Inflammatory macrophage treated with lipopolysaccharide for 4 hours (primary cell): ENCODE measurements around the gene PPIP5K2.
"Not testable (repeated sequence)": the region's sequence is repeated elsewhere in the genome, so short reads cannot be mapped to it uniquely, and the experiment has no call there.

ENCODE experiments used
- DNase-seq: peaks from one replicate; pipeline ENCODE4 v3.0.0-alpha.2; 2020

Gene PPIP5K2

DNA sequence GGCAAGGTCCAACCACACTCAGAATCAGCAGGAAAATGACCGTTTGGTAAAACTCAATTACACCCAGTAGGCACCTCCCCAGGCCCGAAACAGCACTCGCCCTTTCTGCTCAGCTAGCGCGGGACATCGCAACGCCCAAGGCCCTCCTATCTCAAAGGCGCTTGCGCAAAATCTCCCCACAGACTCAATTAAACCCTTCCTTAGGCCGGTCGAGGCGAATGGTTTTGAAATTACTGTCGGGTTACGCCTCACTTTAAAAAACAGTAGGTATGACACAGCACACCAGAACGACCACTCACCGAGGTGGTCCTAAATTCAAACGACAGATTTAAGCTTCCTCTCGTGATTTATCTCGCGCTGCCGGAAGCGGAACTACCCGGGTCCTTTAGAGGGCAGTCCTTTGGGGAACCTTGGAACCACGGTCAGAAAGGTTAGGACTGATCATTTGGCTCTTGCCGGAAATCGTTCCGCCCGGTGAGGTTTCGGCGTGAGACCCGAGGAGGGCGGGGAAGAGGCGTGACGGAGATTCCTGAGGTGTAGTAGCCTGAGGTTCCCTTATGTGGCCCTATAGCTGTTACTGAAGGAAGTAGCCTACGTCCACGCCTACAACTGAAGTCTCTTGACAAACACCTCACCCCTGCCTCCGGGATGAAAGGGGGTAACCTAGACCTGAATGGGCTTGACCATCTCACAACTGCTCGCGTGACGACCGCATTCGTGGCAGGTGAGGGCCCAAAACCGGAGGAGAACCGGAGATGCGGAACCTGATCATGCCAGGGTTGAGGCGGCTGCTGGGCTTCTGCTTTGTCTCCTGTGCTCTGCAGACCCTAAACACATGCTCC, at the start of gene PPIP5K2, which contains the start of gene GIN1:
Gene PPIP5K2 (plus strand): TSS at position 537 of the 842 bp plus-strand sequence. CDS start 9,289 bp downstream, outside the sequence.
Gene GIN1 (minus strand): TSS at position 374 of the 842 bp plus-strand sequence. CDS start 11,431 bp downstream, outside the sequence.
- DNase-seq, result peak; percentile 98

DNA sequence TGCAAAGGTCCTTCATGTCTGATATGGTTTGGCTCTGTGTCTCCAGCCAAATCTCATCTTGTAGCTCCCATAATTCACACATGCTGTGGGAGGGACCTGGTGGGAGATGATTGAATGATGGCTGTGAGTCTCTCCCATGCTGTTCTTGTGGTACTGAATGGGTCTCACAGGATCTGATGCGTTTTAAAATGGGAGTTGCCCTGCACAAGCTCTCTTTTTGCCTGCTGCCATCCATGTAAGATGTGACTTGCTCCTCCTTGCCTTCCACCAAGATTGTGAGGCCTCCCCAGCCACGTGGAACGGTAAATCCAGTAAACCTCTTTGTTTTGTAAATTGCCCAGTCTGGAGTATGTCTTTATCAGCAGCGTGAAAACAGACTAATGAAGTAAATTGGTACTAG, 46.6 kb upstream of the PPIP5K2 start:
- DNase-seq, result not testable (repeated sequence)

DNA sequence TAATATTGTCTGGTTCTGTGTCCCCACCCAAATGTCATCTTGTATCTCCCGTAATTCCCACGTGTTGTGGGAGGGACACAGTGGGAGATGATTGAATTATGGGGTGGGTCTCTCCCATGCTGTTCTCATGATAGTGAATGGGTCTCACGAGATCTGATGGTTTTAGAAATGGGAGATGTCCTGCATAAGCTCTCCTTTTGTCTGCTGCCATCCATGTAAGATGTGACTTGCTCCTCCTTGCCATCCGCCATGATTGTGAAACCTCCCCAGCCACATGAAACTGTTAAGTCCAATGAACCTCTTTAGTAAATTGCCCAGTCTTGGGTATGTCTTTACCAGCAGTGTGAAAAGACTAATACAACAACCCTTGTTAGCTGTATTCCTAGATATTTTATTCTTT, 44.7 kb upstream of the PPIP5K2 start:
- no peak for DNase-seq

- no peak for DNase-seq
These were observed 40.3 kb upstream of the PPIP5K2 start for GRCh38 chr5:103079796-103080195.

GRCh38 chr5:103086547-103086946, 33.6 kb upstream of the PPIP5K2 start:
- DNase-seq, result no peak

GRCh38 chr5:103089272-103089671, 30.8 kb upstream of the PPIP5K2 start:
- no peak for DNase-seq

DNA sequence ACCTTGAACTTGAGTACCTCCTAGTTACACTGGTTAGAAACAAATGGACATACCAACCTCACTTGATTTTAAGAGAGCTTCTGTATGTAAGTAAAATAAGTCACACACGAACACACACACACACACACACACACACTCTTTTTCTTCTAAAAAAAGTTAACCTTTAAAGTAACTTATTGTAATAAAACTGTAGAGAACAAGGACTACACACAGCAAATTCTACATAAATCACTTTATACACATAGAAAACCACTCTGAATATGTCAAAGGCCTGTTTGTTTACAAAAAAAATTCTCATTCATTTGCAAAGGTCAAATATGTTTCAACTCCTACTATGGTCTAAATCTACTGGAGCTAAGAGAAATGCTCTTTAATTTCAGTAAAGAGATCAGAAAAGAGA, 29.3 kb upstream of the PPIP5K2 start:
- no peak for DNase-seq

DNA sequence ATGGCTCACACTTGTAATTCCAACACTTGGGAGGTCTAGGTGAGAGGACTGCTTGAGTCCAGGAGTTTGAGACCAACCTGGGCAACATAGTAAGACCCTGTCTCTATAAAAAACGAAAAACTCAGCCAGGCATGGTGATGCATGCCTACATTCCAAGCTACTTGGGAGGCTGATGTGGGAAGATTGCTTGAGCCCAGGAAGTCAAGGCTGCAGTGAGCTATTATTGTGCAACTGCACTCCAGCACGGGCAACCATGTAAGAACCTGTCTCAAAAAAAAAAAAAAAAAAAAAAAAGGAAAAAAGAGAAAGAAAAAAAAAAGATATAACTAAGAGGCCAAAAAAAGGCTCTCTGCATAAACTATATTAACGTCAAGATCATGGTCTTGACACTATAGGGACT, 27.4 kb upstream of the PPIP5K2 start:
- no peak for DNase-seq

DNA sequence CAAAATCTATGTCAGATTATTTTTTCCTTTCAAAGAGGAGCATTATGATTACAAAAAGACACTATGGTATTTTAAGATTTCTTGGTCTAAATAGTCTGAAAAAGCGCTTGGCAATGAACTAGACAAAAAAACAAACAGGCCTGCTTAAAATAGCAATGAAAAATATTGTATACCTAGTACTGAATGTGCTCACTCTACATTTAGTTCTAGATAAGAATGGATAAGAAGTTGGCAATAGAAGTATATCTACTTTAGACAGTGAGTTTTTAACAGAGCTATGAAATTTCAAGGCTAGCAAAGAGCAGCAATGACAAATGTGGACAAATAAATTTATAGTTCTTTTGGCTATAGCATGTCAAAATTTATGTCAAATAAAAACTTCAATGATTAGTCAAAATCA, 26.4 kb upstream of the PPIP5K2 start:
- no peak for DNase-seq

DNA sequence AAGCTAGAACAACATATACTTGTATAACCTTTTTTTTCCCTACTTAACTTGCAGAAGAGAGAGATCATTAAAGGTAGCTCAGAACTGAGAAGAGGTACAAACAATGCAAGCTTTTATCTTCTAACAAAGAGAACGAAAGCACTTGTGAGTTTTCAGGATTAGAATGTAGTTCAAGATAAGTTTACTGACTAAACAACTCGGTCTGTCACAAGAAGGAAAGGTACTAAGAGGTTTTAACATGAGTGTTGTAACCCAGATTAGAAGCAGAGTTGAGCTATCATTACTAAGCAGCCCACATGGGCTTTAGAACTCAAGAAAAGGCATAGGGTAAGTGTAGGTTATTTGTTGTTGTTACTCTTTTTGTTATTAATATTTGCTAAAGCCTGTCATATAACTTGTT, 25.4 kb upstream of the PPIP5K2 start:
- no peak for DNase-seq

GRCh38 chr5:103098993-103099392, 21.1 kb upstream of the PPIP5K2 start:
- no peak for DNase-seq

GRCh38 chr5:103101079-103101750, 18.9 kb upstream of the PPIP5K2 start:
- DNase-seq, result no peak

DNA sequence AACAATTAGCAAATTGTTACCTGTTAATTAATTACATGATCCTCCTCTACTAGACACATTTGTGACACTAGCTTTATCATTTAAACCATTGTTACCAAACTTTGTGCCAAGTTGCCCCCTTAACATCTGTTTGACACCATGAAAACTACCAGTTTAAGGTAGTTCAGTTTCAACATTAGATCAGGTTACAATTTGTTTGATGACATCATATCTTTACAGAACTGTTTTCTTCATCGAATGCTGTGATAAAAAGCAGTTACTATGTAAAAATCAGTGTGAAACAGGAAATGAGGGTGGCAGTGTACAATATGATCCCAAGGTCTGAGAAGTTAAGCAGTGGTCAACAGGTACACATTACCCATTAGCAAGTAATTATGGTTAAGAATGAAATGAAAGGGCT, 17.9 kb upstream of the PPIP5K2 start:
- no peak for DNase-seq

DNA sequence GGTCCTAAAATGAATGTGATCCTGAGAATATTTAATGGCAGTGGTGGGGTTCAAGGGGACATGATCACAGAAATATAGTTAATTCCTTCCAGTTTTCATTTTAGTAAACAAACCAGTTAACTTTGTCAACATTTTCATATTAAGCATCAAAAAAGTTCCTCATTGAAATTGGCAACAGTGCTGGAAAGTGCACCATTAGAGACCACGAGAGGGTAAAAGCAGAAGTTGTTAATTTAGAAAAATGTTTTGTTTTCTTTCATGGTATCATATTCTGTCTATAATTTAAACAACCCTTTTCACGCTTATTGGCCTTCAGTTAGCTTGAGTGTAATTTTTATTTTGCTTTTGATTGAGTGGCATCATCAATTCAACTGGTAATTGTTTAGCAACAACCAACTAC, 12.0 kb upstream of the PPIP5K2 start:
- no peak for DNase-seq

DNA sequence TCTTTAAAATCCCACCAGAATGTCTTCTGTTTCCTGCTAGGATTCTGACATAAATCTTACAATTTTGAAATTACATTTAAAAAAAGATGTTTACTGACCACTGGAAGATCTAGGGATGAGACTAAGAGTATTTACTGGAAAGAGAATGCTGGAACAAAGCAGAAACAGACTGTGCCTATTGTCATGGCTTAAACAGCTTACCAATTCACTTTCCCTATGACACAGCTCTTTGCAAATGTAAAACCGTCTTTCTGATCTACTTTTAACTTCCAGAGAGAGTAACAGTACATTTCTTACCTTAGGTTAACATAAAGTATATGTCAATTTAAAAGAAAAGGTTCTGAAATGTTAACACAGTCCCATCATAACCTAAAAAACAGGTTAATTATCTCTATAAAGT, 10.8 kb upstream of the PPIP5K2 start:
- no peak for DNase-seq

DNA sequence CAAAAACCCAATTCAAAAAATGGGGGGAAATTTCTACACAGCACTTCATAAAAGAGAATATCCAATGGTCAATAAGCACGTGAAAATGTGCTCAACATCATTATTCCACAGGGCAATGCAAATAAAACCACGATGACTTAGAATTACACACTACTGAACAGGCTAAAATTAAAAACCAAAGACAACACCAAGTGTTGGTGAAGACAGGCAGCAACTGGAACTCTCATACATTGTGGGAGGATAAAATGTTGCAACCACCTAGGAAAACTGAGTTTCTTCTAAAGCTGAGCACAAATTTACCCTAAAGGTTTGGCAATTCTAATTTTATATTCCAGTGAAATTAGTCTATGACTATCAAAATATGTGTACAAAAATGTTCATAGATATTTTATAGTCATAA, 9.7 kb upstream of the PPIP5K2 start:
- DNase-seq, result no peak

DNA sequence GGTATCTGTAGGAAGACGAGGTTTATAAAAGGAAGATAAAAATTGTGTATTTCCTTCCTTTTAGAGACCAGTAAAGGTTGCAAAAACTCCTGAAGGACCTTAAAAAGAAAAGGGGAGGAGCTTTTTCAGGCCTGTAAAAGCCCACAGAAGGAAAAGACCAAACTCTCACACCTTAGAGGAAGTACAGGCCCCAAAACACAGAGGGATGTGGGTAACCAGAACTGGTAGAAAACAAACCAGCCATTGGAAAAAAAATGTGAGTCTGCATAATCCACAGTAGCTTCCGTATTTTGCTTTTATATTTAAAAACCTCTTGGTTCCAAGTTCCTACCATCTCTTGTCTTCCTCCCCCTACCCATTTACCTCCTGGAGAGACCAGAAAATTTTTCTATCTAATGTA, 8.6 kb upstream of the PPIP5K2 start:
- peak; percentile 4 for DNase-seq

DNA sequence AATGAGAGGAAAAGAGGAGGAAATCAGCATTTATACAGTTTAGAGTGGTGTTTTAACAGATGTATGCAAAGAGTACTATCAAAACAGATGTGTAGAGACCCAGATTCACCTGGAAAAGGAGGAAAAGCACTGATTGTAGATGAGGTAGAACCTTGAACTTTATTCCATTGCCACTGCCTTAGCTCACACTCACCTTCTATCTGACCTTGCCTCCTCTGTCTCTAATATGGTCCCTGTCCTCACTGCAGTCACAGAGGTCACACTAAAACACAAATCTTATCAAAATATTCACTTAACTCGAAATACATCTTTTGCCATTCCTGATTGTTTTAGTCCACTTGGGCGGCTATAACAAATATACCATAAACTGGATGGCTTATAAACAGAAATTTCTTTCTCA, 7.2 kb upstream of the PPIP5K2 start:
- DNase-seq, result no peak

DNA sequence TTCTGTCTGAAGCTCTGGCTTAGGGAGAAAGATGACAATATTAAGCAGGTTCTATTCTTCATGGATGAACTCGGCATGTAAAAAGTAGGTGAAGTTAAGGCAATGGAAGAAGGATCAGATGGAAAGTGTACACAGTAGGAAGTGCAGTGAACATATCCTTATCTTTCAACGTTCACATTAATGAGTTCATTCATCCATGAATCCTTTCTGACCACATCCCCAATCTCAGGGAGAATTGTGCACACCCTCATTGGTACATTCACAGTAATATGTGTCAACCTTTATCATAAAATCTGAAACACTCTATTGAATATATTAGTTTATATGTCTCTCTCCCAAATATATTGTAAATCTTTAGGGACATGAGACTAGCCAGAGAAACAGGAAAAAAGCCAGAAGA, 5.7 kb upstream of the PPIP5K2 start:
- DNase-seq, result no peak

DNA sequence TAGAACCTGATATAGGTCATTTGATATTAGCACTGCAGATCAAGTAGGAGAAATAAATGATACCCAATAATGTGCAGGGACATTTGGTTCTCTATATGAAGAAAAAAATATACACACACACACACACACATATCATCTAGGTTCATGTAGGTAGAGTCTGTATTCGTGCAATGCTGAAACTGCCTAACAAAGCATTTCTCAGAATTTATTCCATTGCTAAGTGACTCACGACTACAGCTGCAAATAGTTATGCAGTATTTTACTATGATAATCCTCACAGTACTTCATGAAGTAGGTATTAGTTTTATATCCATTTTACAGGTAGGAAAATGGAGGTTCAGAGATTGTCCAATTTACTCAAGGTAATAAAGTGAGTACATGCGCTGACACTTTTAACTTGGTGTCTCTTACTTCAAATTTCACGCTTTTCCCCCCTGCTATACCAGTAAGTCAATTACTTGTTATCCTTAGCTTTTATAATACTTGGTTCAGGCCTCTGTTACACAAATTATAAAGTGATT, 2.6 kb upstream of the PPIP5K2 start:
- no peak for DNase-seq

GRCh38 chr5:103119070-103119764, 884 bp upstream of the PPIP5K2 start:
- DNase-seq, result peak; percentile 12

- peak; percentile 45 for DNase-seq
These were observed 603 bp downstream of the PPIP5K2 start for GRCh38 chr5:103120607-103121200.

DNA sequence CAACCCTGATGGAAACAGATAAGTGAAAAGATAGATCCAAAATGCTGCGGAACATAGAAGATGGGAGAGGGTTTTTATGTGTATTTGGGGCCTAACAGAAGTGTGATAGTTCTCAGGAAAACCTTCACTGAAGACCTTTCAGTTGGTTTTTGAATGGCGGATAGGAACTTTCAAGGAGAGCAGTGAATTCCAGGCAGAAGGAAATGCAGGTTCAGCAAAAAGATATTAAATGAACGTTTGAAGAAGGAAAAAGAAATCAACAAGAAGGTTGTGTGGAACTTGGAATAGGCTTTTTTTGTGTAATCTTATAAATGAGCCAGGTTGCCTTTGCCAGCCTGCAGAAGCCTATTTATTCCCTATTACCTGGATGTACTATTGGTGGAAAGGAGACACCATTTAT, 2.1 kb downstream of the PPIP5K2 start:
- DNase-seq, result no peak
